ENCODE data around the gene PDS5A. TPM values are rescaled to one million over a fixed set of nuclear protein-coding genes. Genes with fewer than 3 reads are reported as not detected.
A peak's percentile ranks its signal among the peaks of the same experiment; 100 is the strongest.
"Not testable (repeated sequence)": the region's sequence is repeated elsewhere in the genome, so short reads cannot be mapped to it uniquely, and the experiment has no call there.

PDS5A gene
- total RNA-seq, 1 experiment from 2014 or later: 78.8 TPM

DNA sequence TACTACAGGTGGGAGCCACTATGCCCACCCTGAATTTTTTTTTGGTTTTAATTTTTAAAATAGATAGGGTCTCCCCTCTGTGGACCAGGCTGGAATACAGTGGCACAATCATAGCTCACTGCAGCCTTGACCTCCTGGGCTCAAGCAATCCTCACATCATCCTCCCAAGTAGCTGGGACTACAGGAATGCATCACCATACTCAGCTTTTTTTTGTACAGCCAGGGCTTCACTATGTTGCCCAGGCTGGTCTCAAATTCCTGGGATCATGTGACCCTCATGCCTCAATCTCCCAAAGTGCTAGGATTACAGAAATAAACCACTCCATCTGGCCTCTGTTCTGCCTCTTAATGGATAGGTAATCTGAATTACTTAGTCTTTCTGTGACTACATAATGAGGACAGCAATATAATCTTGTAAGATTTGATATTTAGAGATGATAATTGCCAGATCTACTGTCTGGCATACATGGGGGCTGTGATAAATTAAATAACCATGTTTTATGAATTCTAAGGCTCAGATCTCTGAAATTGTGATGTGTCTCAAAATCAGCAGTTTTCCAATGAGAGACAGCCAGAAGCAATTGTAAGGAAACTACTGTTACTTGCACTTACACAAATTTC lies 26.7 kb downstream of the PDS5A start:
- DNase-seq: peak in 1 of 2 experiments; percentile 14
- no peak overlapping the region for H3K27ac Mint-ChIP-seq (ENCODE audit: unreplicated experiment)
- H3K4me3 Mint-ChIP-seq (ENCODE audit: unreplicated experiment): no peak overlapping the region
- no peaks in the 10 kb centered on the region for H3K9me3 Mint-ChIP-seq (ENCODE audit: unreplicated experiment)
- 0 out of 2 replicates have a peak, but pooled peaks cover 4% of the 10 kb centered on the region for H3K4me1 ChIP-seq
- no peaks in the 10 kb centered on the region for H3K27me3 ChIP-seq (replicated peaks; ENCODE audit: control insufficient read depth, insufficient read depth, low read length)
- ChIA-PET POLR2A (no interaction called here), CTCF (no interaction called here)
- intact Hi-C loops (cut with micrococcal nuclease; ENCODE audit: unreplicated experiment): no loop called here
- BruUV-seq (replicated peaks): no TSS peak
- TF ChIP-seq, protein P1, sequence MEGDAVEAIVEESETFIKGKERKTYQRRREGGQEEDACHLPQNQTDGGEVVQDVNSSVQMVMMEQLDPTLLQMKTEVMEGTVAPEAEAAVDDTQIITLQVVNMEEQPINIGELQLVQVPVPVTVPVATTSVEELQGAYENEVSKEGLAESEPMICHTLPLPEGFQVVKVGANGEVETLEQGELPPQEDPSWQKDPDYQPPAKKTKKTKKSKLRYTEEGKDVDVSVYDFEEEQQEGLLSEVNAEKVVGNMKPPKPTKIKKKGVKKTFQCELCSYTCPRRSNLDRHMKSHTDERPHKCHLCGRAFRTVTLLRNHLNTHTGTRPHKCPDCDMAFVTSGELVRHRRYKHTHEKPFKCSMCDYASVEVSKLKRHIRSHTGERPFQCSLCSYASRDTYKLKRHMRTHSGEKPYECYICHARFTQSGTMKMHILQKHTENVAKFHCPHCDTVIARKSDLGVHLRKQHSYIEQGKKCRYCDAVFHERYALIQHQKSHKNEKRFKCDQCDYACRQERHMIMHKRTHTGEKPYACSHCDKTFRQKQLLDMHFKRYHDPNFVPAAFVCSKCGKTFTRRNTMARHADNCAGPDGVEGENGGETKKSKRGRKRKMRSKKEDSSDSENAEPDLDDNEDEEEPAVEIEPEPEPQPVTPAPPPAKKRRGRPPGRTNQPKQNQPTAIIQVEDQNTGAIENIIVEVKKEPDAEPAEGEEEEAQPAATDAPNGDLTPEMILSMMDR (IDR thresholded peaks at IDR 0.05; ENCODE audit: insufficient read depth in 1 of 2, low read depth in 1 of 2, low read length in 1 of 2, severe bottlenecking in 1 of 2, unreplicated experiment in 1 of 2): no peak
- H3K9me3 ChIP-seq: no peaks in the 10 kb centered on the region
- H3K27me3 Mint-ChIP-seq (ENCODE audit: insufficient read depth, unreplicated experiment): no peaks in the 10 kb centered on the region
- no peak overlapping the region for H3K4me3 ChIP-seq (ENCODE audit: low read depth, low read length)
- peaks cover 5% of the 10 kb centered on the region for H3K4me1 Mint-ChIP-seq (ENCODE audit: low read depth, unreplicated experiment)
- H3K36me3 ChIP-seq (ENCODE audit: control insufficient read depth, insufficient read depth, low read length): no peaks in the 10 kb centered on the region
- H3K36me3 Mint-ChIP-seq (ENCODE audit: insufficient read depth, unreplicated experiment): peaks cover 20% of the 10 kb centered on the region

GRCh38 chr4:39947963-39948362 lies 29.7 kb downstream of the PDS5A start:
- ChIA-PET CTCF (no interaction called here), POLR2A (no interaction called here)
- H3K4me1 ChIP-seq: 0 out of 2 replicates have a peak, but pooled peaks cover 4% of the 10 kb centered on the region
- H3K4me1 Mint-ChIP-seq (ENCODE audit: low read depth, unreplicated experiment): peaks cover 6% of the 10 kb centered on the region
- no peaks in the 10 kb centered on the region for H3K9me3 ChIP-seq
- H3K36me3 ChIP-seq (ENCODE audit: control insufficient read depth, insufficient read depth, low read length): no peaks in the 10 kb centered on the region
- H3K4me3 Mint-ChIP-seq (ENCODE audit: unreplicated experiment): no peak overlapping the region
- DNase-seq: no peak
- no peak overlapping the region for H3K27ac Mint-ChIP-seq (ENCODE audit: unreplicated experiment)
- TF ChIP-seq, protein P1 (IDR thresholded peaks at IDR 0.05; ENCODE audit: insufficient read depth in 1 of 2, low read depth in 1 of 2, low read length in 1 of 2, severe bottlenecking in 1 of 2, unreplicated experiment in 1 of 2): no peak
- no peaks in the 10 kb centered on the region for H3K27me3 ChIP-seq (replicated peaks; ENCODE audit: control insufficient read depth, insufficient read depth, low read length)
- H3K9me3 Mint-ChIP-seq (ENCODE audit: unreplicated experiment): no peaks in the 10 kb centered on the region
- peaks cover 2% of the 10 kb centered on the region for H3K36me3 Mint-ChIP-seq (ENCODE audit: insufficient read depth, unreplicated experiment)
- H3K4me3 ChIP-seq (ENCODE audit: low read depth, low read length): no peak overlapping the region
- intact Hi-C loops (cut with micrococcal nuclease; ENCODE audit: unreplicated experiment): no loop called here
- BruUV-seq (replicated peaks): no TSS peak
- H3K27me3 Mint-ChIP-seq (ENCODE audit: insufficient read depth, unreplicated experiment): no peaks in the 10 kb centered on the region

GRCh38 chr4:39947417-39947816 lies 30.3 kb downstream of the PDS5A start:
- POLR2A ChIA-PET: interaction anchor here (0.6 kb wide), 1 partner anchor 9 kb away, joined by 4 read pairs; no protein-coding TSS in a partner anchor

DNA sequence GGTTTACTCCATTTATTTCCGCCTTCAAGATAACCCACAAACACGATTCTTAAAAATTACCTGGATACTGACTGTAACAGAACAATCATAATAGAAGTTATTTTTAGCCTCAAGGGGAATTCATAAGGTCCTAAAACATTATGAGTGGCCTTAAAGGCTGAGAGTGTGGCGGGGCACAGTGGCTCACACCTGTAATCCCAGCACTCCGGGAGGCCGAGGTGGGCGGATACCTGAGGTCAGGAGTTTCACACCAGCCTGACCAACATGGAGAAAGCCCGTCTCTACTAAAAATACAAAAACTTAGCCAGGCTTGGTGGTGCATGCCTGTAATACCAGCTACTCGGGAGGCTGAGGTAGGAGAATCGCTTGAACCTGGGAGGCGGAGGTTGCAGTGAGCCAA lies 33.5 kb downstream of the PDS5A start:
- POLR2A ChIA-PET; H3K4me1 Mint-ChIP-seq (ENCODE audit: low read depth, unreplicated experiment); H3K4me3 ChIP-seq (ENCODE audit: low read depth, low read length); BruUV-seq (replicated peaks); CTCF ChIA-PET; H3K27ac Mint-ChIP-seq (ENCODE audit: unreplicated experiment); intact Hi-C loops (cut with micrococcal nuclease; ENCODE audit: unreplicated experiment); H3K36me3 Mint-ChIP-seq (ENCODE audit: insufficient read depth, unreplicated experiment); H3K9me3 Mint-ChIP-seq (ENCODE audit: unreplicated experiment); H3K27me3 Mint-ChIP-seq (ENCODE audit: insufficient read depth, unreplicated experiment); DNase-seq; H3K27me3 ChIP-seq (replicated peaks; ENCODE audit: control insufficient read depth, insufficient read depth, low read length); H3K4me3 Mint-ChIP-seq (ENCODE audit: unreplicated experiment); H3K4me1 ChIP-seq; H3K9me3 ChIP-seq; H3K36me3 ChIP-seq (ENCODE audit: control insufficient read depth, insufficient read depth, low read length): not testable (repeated sequence)

More at GRCh38 chr4:39947417-39947816, 30.3 kb downstream of the PDS5A start:
- Mint-ChIP-seq H3K27me3 (ENCODE audit: insufficient read depth, unreplicated experiment) (no peaks in the 10 kb centered on the region), H3K4me1 (ENCODE audit: low read depth, unreplicated experiment) (peaks cover 6% of the 10 kb centered on the region), H3K27ac (ENCODE audit: unreplicated experiment) (no peak overlapping the region), H3K4me3 (ENCODE audit: unreplicated experiment) (no peak overlapping the region), H3K36me3 (ENCODE audit: insufficient read depth, unreplicated experiment) (no peaks in the 10 kb centered on the region), H3K9me3 (ENCODE audit: unreplicated experiment) (no peaks in the 10 kb centered on the region)
- Histone ChIP-seq H3K4me3 (ENCODE audit: low read depth, low read length) (no peak overlapping the region), H3K27me3 (replicated peaks; ENCODE audit: control insufficient read depth, insufficient read depth, low read length) (no peaks in the 10 kb centered on the region), H3K36me3 (ENCODE audit: control insufficient read depth, insufficient read depth, low read length) (no peaks in the 10 kb centered on the region), H3K9me3 (no peaks in the 10 kb centered on the region), H3K4me1 (0 out of 2 replicates have a peak, but pooled peaks cover 4% of the 10 kb centered on the region)
- no peak for DNase-seq
- BruUV-seq (replicated peaks): no TSS peak
- intact Hi-C loops (cut with micrococcal nuclease; ENCODE audit: unreplicated experiment): no loop called here
- TF ChIP-seq, protein P1 (IDR thresholded peaks at IDR 0.05; ENCODE audit: insufficient read depth in 1 of 2, low read depth in 1 of 2, low read length in 1 of 2, severe bottlenecking in 1 of 2, unreplicated experiment in 1 of 2): no peak
- CTCF ChIA-PET: no interaction called here
